H1 (cell line): ENCODE results near the gene JAKMIP3. TPM values are rescaled to one million over a fixed set of nuclear protein-coding genes. Genes with fewer than 3 reads are reported as not detected.

ENCODE experiments used
- CTCF ChIA-PET: fragments of 300-600 bp; sonication (Branson Sonifier 250); formaldehyde crosslinking; loops from one replicate; lab custom pipeline; 2021; ENCODE audit not compliant: partially characterized antibody; lab: Charles Lee
- POLR2A ChIA-PET: fragments of 300-600 bp; sonication (Branson Sonifier 250); formaldehyde crosslinking; loops from one replicate; lab custom pipeline; 2021; ENCODE audit warnings: inconsistent platforms; ENCODE audit not compliant: partially characterized antibody; lab: Charles Lee
- DNase-seq, 2 experiments: peaks; one replicate each; pipeline versions ENCODE4 v3.0.0 to v3.0.0-alpha.2; 2010 to 2022; ENCODE audit warnings: low spot score in 2 of 2, low read depth in 1 of 2, mixed read lengths in 1 of 2
- FAIRE-seq: peaks from 2 replicates; lab custom pipeline; 2011; peaks lifted over from hg19 to GRCh38; lab: Jason Lieb, UNC
- H2AFZ ChIP-seq: 2 replicates; pipeline ENCODE4 v1.8.1; 2012; ENCODE audit warnings: low read length, inconsistent platforms
- H2AK5ac ChIP-seq: 2 replicates; pipeline ENCODE4 v1.6.1; 2013; ENCODE audit warnings: low read depth, low read length
- H2BK120ac ChIP-seq: replicated peaks from 2 replicates; pipeline ENCODE3; 2013; ENCODE audit warnings: low read depth, low read length, inconsistent platforms
- H2BK12ac ChIP-seq: 2 replicates; pipeline ENCODE4 v1.6.1; 2013; ENCODE audit warnings: low read depth, low read length
- H2BK15ac ChIP-seq: 2 replicates; pipeline ENCODE4 v1.6.1; 2013; ENCODE audit warnings: low read length
- H2BK20ac ChIP-seq: 2 replicates; pipeline ENCODE4 v1.6.1; 2013; ENCODE audit warnings: low read length
- H2BK5ac ChIP-seq: 2 replicates; pipeline ENCODE4 v1.6.1; 2013; ENCODE audit warnings: low read depth, low read length
- H3K14ac ChIP-seq: 2 replicates; pipeline ENCODE4 v1.6.1; 2013; ENCODE audit warnings: inconsistent platforms; ENCODE audit not compliant: insufficient read length
- H3K18ac ChIP-seq: 2 replicates; pipeline ENCODE4 v1.6.1; 2013; ENCODE audit warnings: low read length; ENCODE audit errors: extremely low read depth
- H3K23ac ChIP-seq: 2 replicates; pipeline ENCODE4 v1.6.1; 2013; ENCODE audit warnings: inconsistent platforms; ENCODE audit not compliant: insufficient read length
- H3K23me2 ChIP-seq: 2 replicates; pipeline ENCODE4 v1.6.1; 2013; ENCODE audit warnings: low read depth, low read length
- H3K27ac ChIP-seq: 2 replicates; pipeline ENCODE4 v1.6.1; 2011; ENCODE audit warnings: low read depth, low read length, inconsistent platforms
- H3K27me3 ChIP-seq, 4 experiments: replicated peaks in 1 of 4; 1 replicate in 1 of 4; 2 replicates in 3 of 4; pipeline versions ENCODE4 v1.6.1 to v1.8.1; 2011 to 2013; ENCODE audit warnings: low read length in 3 of 4, mild to moderate bottlenecking in 3 of 4, inconsistent platforms in 2 of 4, mixed read lengths in 2 of 4, moderate library complexity in 1 of 4; ENCODE audit not compliant: control insufficient read depth in 3 of 4, insufficient read depth in 3 of 4; ENCODE audit errors: extremely low read depth in 1 of 4
- H3K36me3 ChIP-seq, 4 experiments: 2 replicates each; pipeline versions ENCODE4 v1.6.1 to v1.8.1; 2011 to 2013; ENCODE audit warnings: mild to moderate bottlenecking in 4 of 4, low read length in 3 of 4, moderate library complexity in 2 of 4, control low read depth in 1 of 4, inconsistent platforms in 1 of 4; ENCODE audit not compliant: insufficient read depth in 4 of 4, control insufficient read depth in 2 of 4
- H3K4ac ChIP-seq: replicated peaks from 2 replicates; pipeline ENCODE3; 2013; ENCODE audit warnings: low read length, low read depth, mixed read lengths, inconsistent platforms; ENCODE audit not compliant: insufficient read length
- H3K4me1 ChIP-seq, 4 experiments: replicated peaks in 1 of 4; 1 replicate in 1 of 4; 2 replicates in 3 of 4; pipeline versions ENCODE4 v1.6.1 to v1.8.1; 2011 to 2013; ENCODE audit warnings: low read length in 3 of 4, inconsistent platforms in 2 of 4, mixed read lengths in 1 of 4; ENCODE audit not compliant: insufficient read depth in 4 of 4, control insufficient read depth in 3 of 4
- H3K4me2 ChIP-seq, 2 experiments: 2 replicates each; pipeline versions ENCODE4 v1.6.1 to v1.8.1; 2011 to 2013; ENCODE audit warnings: low read depth in 2 of 2, low read length in 2 of 2, control low read depth in 1 of 2, inconsistent platforms in 1 of 2, mild to moderate bottlenecking in 1 of 2; ENCODE audit not compliant: insufficient read depth in 1 of 2
- H3K4me3 ChIP-seq, 4 experiments: fragments of 200-600, 300-600 bp in 1 of 4; sonication (generic), shearing (Covaris generic), sonication (Bioruptor Twin) in 1 of 4; 2 replicates each; pipeline versions ENCODE4 v1.5.1 to v1.8.1; 2011 to 2016; ENCODE audit warnings: low read length in 4 of 4, low read depth in 3 of 4, control low read depth in 2 of 4, inconsistent platforms in 2 of 4, mild to moderate bottlenecking in 2 of 4, mixed read lengths in 1 of 4, moderate library complexity in 1 of 4; ENCODE audit not compliant: insufficient read depth in 2 of 4; ENCODE audit errors: extremely low read depth in 1 of 4
- H3K56ac ChIP-seq: replicated peaks from 2 replicates; pipeline ENCODE3; 2013; ENCODE audit warnings: low read depth, mild to moderate bottlenecking, mixed read lengths, low read length, inconsistent platforms; ENCODE audit not compliant: insufficient read length
- H3K79me1 ChIP-seq: 2 replicates; pipeline ENCODE4 v1.6.1; 2013; ENCODE audit warnings: low read depth, low read length, control low read depth
- H3K79me2 ChIP-seq, 2 experiments: 2 replicates each; pipeline versions ENCODE4 v1.6.1 to v1.8.1; 2012 to 2013; ENCODE audit warnings: low read length in 2 of 2, mild to moderate bottlenecking in 2 of 2, inconsistent platforms in 1 of 2; ENCODE audit not compliant: insufficient read depth in 2 of 2, control insufficient read depth in 1 of 2
- H3K9ac ChIP-seq, 4 experiments: replicated peaks in 1 of 4; 1 replicate in 1 of 4; 2 replicates in 3 of 4; pipeline versions ENCODE4 v1.6.1 to v1.8.1; 2011 to 2013; ENCODE audit warnings: low read depth in 3 of 4, low read length in 3 of 4, control low read depth in 2 of 4, mild to moderate bottlenecking in 2 of 4, moderate library complexity in 2 of 4, inconsistent platforms in 1 of 4; ENCODE audit errors: extremely low read depth in 1 of 4
- H3K9me3 ChIP-seq, 2 experiments: 2 replicates each; pipeline versions ENCODE4 v1.6.1 to v1.8.1; 2012 to 2013; ENCODE audit warnings: mild to moderate bottlenecking in 2 of 2, moderate library complexity in 2 of 2, control low read depth in 1 of 2, inconsistent platforms in 1 of 2, low read depth in 1 of 2, low read length in 1 of 2, mixed read lengths in 1 of 2; ENCODE audit not compliant: insufficient read depth in 2 of 2
- H4K20me1 ChIP-seq, 2 experiments: replicated peaks in 1 of 2; 2 replicates each; pipeline versions ENCODE3 to v1.8.1; 2011 to 2013; ENCODE audit warnings: inconsistent platforms in 2 of 2, low read length in 2 of 2, mild to moderate bottlenecking in 1 of 2; ENCODE audit not compliant: insufficient read depth in 2 of 2, control insufficient read depth in 1 of 2
- H4K5ac ChIP-seq: 2 replicates; pipeline ENCODE4 v1.6.1; 2013; ENCODE audit warnings: low read length, low read depth, mixed read lengths, inconsistent platforms; ENCODE audit not compliant: insufficient read length
- H4K8ac ChIP-seq: 2 replicates; pipeline ENCODE4 v1.8.0; 2013; ENCODE audit warnings: mild to moderate bottlenecking, moderate library complexity, low read length, inconsistent platforms; ENCODE audit not compliant: insufficient read depth; ENCODE audit errors: extremely low read depth
- H4K91ac ChIP-seq: replicated peaks from 2 replicates; pipeline ENCODE3; 2013; ENCODE audit warnings: low read length, mixed read lengths, inconsistent platforms; ENCODE audit not compliant: insufficient read length
- BACH1 ChIP-seq: IDR thresholded peaks from 2 replicates; pipeline ENCODE4 v1.6.1; 2012; ENCODE audit warnings: low read length, improper control_type of control experiment
- CTBP2 ChIP-seq: IDR thresholded peaks from 2 replicates; pipeline ENCODE4 v1.7.0; 2011; ENCODE audit warnings: borderline replicate concordance, mild to moderate bottlenecking, moderate library complexity, mixed read lengths, low read length; ENCODE audit not compliant: insufficient read depth, insufficient read length
- FOSL1 ChIP-seq: IDR thresholded peaks from 2 replicates; pipeline ENCODE4 v1.6.1; 2011; ENCODE audit warnings: mild to moderate bottlenecking, low read depth, low read length, moderate library complexity; ENCODE audit not compliant: insufficient read depth
- GABPA ChIP-seq: IDR thresholded peaks from 2 replicates; pipeline ENCODE4 v1.6.1; 2011; ENCODE audit warnings: mild to moderate bottlenecking, low read length, moderate library complexity, borderline replicate concordance; ENCODE audit not compliant: insufficient read depth
- HDAC2 ChIP-seq, 2 experiments: fragments of 300-600 bp in 1 of 2; sonication (generic) in 1 of 2; IDR thresholded peaks; 2 replicates each; pipeline ENCODE4 v1.6.1; 2011 to 2012; ENCODE audit warnings: low read depth in 2 of 2, low read length in 2 of 2, mild to moderate bottlenecking in 2 of 2, moderate library complexity in 2 of 2, borderline replicate concordance in 1 of 2, inconsistent platforms in 1 of 2
- KDM5A ChIP-seq: fragments of 200-600 bp; IDR thresholded peaks from 2 replicates; pipeline ENCODE4 v1.7.1; 2012; ENCODE audit warnings: mild to moderate bottlenecking, low read length, inconsistent platforms, mixed read lengths
- SP4 ChIP-seq: IDR thresholded peaks from 2 replicates; pipeline ENCODE4 v1.6.1; 2012; ENCODE audit warnings: low read length, inconsistent platforms
- SRF ChIP-seq: IDR thresholded peaks from 2 replicates; pipeline ENCODE4 v1.6.1; 2011; ENCODE audit warnings: mild to moderate bottlenecking, low read depth, low read length, moderate library complexity
- TAF7 ChIP-seq: optimal IDR thresholded peaks from 2 replicates; pipeline ENCODE3; 2011; ENCODE audit warnings: low read depth, mild to moderate bottlenecking, inconsistent platforms, low read length, moderate library complexity, borderline replicate concordance
- WGBS, 2 experiments: shearing (Covaris generic) in 1 of 2; methylation state at CpG; one replicate each; pipeline versions ENCODE4 v1.1.6 to v1.1.7; 2013 to 2015; ENCODE audit warnings: low lambda C conversion rate in 2 of 2, mixed read lengths in 2 of 2, inconsistent platforms in 1 of 2, low coverage in 1 of 2, missing lambda C conversion rate in 1 of 2; ENCODE audit not compliant: insufficient replicate concordance in 2 of 2, insufficient coverage in 1 of 2, insufficient read length in 1 of 2; ENCODE audit errors: extremely low coverage in 1 of 2, missing lambda C conversion rate in 1 of 2; 5-methylcytosine and 5-hydroxymethylcytosine counted together
- polyA plus RNA-seq, 7 experiments: library from polyadenylated mRNA; depleted of rRNA in 3 of 7; stranded (reverse) in 5 of 7; unstranded in 2 of 7; fragments of >200 nt in 5 of 7; fragments of 200-250 nt in 2 of 7; gene quantifications; 1 replicate in 5 of 7; 2 replicates in 1 of 7; 4 replicates in 1 of 7; pipeline versions ENCODE4 v1.2.1 to v1.2.3, GENCODE V29; 2011 to 2013; ENCODE audit warnings: missing spikeins in 2 of 7, mixed read lengths in 2 of 7
- total RNA-seq: library from RNA; stranded (reverse); fragmentation: NEBNext Ultra II Directional; extraction: Animal tissue kit (Norgen Biotek cat#: 25700); gene quantifications from 2 replicates; pipeline ENCODE4 v1.2.1, GENCODE V29; 2021
- TF ChIP-seq, protein P1 (sequence below): IDR thresholded peaks from 2 replicates; pipeline ENCODE4 v1.6.1; 2011; ENCODE audit warnings: low read length, improper control_type of control experiment

The JAKMIP3 gene
- total and polyA plus RNA-seq, 2 of the 8 experiments (the other 6 are each of a cell fraction or from before 2014, with no cell fraction given) = 0.83 to 0.91 TPM

DNA sequence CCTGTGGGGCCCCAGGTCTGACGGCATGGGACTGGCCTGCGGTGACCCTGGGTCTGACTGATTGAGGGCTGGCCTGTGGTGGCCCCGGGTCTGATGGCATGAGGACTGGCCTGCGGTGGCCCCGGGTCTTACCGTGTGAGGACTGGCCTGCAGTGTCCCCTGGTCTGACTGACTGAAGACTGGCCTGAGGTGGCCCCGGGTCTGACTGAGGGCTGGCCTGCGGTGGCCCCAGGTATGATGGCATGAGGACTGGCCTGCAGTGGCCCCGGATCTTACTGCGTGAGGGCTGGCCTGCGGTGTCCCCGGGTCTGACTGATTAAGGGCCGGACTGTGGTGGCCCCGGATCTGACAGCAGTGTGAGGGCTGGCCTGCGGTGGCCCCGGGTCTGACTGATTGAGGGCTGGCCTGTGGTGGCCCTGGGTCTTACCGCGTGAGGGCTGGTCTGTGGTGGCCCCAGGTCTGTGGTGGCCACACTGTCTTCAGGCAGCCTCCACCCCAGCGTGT, 10.9 kb downstream of the JAKMIP3 start:
- Histone ChIP-seq H4K91ac (no peak overlapping the region), H2BK120ac (no peak overlapping the region), H3K4ac (no peak overlapping the region), H4K20me1 (no peaks in the 10 kb centered on the region), H3K56ac (no peak overlapping the region), H2BK15ac (no peak overlapping the region), H3K23ac (no peak overlapping the region), H3K36me3 (no peaks in the 10 kb centered on the region), H2BK5ac (no peak overlapping the region), H3K4me2 (no peak overlapping the region), H3K4me3 (no peak overlapping the region), H2AFZ (no peak overlapping the region), H3K27ac (no peak overlapping the region), H4K5ac (no peak overlapping the region), H3K14ac (no peak overlapping the region), H2BK12ac (no peak overlapping the region), H3K27me3 (no peaks in the 10 kb centered on the region), H2BK20ac (no peak overlapping the region), H3K4me1 (peaks cover 0 to 3% (median 0%) of the 10 kb centered on the region in 4 experiments; a peak in 2 of 7 replicates), H3K9ac (no peak overlapping the region), H3K79me2 (no peaks in the 10 kb centered on the region), H3K23me2 (no peaks in the 10 kb centered on the region; the same call in 1 of the 2 replicates), H3K18ac (no peak overlapping the region), H2AK5ac (no peak overlapping the region), H4K8ac (no peak overlapping the region), H3K79me1 (no peaks in the 10 kb centered on the region), H3K9me3 (no peaks in the 10 kb centered on the region)
- ChIA-PET POLR2A (no interaction called here), CTCF (no interaction called here)
- FAIRE-seq (no peak), DNase-seq (no peak)
- WGBS, 2 experiments = 86% methylated on average over 19 of the region's 19 CpGs; no CpG with 5 or more reads in 1 of the 2 experiments
- no peak for TF ChIP-seq CTBP2
- TF ChIP-seq SRF = no peak
- no peak for TF ChIP-seq FOSL1
- TF ChIP-seq KDM5A = no peak
- TF ChIP-seq, protein P1, sequence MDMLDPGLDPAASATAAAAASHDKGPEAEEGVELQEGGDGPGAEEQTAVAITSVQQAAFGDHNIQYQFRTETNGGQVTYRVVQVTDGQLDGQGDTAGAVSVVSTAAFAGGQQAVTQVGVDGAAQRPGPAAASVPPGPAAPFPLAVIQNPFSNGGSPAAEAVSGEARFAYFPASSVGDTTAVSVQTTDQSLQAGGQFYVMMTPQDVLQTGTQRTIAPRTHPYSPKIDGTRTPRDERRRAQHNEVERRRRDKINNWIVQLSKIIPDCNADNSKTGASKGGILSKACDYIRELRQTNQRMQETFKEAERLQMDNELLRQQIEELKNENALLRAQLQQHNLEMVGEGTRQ = no peak
- TF ChIP-seq GABPA = no peak
- no peak for TF ChIP-seq HDAC2 (IDR thresholded peaks at IDR 0.05; ENCODE audit: borderline replicate concordance in 1 of 2, low read depth in 2 of 2, low read length in 2 of 2)
- TF ChIP-seq BACH1 = no peak
- TF ChIP-seq TAF7 = no peak
- TF ChIP-seq SP4 = no peak
